Common myeloid progenitor, CD34-positive (primary cell): Measurements from ENCODE around the gene TMEM203. TPM values are rescaled to one million over a fixed set of nuclear protein-coding genes. Genes with fewer than 3 reads are reported as not detected.

Experiments used
- CTCF ChIA-PET: fragments of 350-600 bp; sonication (Branson Sonifier 250); formaldehyde crosslinking; loops from one replicate; lab custom pipeline; 2021; ENCODE audit warnings: antibody characterized with exemption; lab: Charles Lee
- POLR2A ChIA-PET: fragments of 350-600 bp; sonication (Branson Sonifier 250); formaldehyde crosslinking; loops from one replicate; lab custom pipeline; 2021; ENCODE audit warnings: antibody characterized with exemption; lab: Charles Lee
- DNase-seq, 3 donors: peaks; one replicate each; pipeline versions ENCODE4 v3.0.0 to v3.0.0-alpha.2; 2013
- H3K27ac ChIP-seq, 2 experiments: 1 replicate in 1 of 2; 2 replicates in 1 of 2; pipeline ENCODE4 v1.7.0; 2013; ENCODE audit warnings: inconsistent platforms in 2 of 2, low read length in 2 of 2, mild to moderate bottlenecking in 2 of 2, low read depth in 1 of 2, moderate library complexity in 1 of 2; ENCODE audit not compliant: severe bottlenecking in 2 of 2, insufficient read depth in 1 of 2, poor library complexity in 1 of 2
- H3K27me3 ChIP-seq, 5 experiments: replicated peaks in 2 of 5; 1 replicate in 3 of 5; 2 replicates in 2 of 5; pipeline versions ENCODE4 v1.6.1 to v1.7.0; 2013; ENCODE audit warnings: low read length in 4 of 5, mild to moderate bottlenecking in 2 of 5, moderate library complexity in 2 of 5, inconsistent platforms in 1 of 5; ENCODE audit not compliant: insufficient read depth in 5 of 5, control insufficient read depth in 4 of 5
- H3K36me3 ChIP-seq, 4 experiments: 1 replicate in 2 of 4; 2 replicates in 2 of 4; pipeline versions ENCODE4 v1.6.1 to v1.7.0; 2013; ENCODE audit warnings: low read length in 3 of 4, control low read depth in 1 of 4, mild to moderate bottlenecking in 1 of 4; ENCODE audit not compliant: control insufficient read depth in 4 of 4, insufficient read depth in 4 of 4
- H3K4me1 ChIP-seq, 4 experiments: 1 replicate in 3 of 4; 2 replicates in 1 of 4; pipeline versions ENCODE4 v1.6.1 to v1.7.1; 2013; ENCODE audit warnings: low read length in 3 of 4, mild to moderate bottlenecking in 3 of 4, control low read depth in 1 of 4, inconsistent platforms in 1 of 4, moderate library complexity in 1 of 4; ENCODE audit not compliant: control insufficient read depth in 4 of 4, insufficient read depth in 4 of 4; ENCODE audit errors: control extremely low read depth in 1 of 4
- H3K4me3 ChIP-seq, 7 experiments: 1 replicate in 4 of 7; 2 replicates in 3 of 7; pipeline versions ENCODE4 v1.5.1 to v1.7.0; 2013; ENCODE audit warnings: mild to moderate bottlenecking in 7 of 7, low read length in 6 of 7, moderate library complexity in 6 of 7, inconsistent platforms in 2 of 7, low read depth in 2 of 7, control low read depth in 1 of 7; ENCODE audit not compliant: insufficient read depth in 4 of 7, control insufficient read depth in 1 of 7; ENCODE audit errors: extremely low read depth in 1 of 7
- H3K9me3 ChIP-seq, 5 experiments: 1 replicate in 4 of 5; 2 replicates in 1 of 5; pipeline versions ENCODE4 v1.6.1 to v1.7.1; 2013; ENCODE audit warnings: low read length in 4 of 5, mild to moderate bottlenecking in 2 of 5, inconsistent platforms in 1 of 5, low read depth in 1 of 5, moderate library complexity in 1 of 5; ENCODE audit not compliant: control insufficient read depth in 4 of 5, insufficient read depth in 2 of 5; ENCODE audit errors: control extremely low read depth in 1 of 5
- WGBS: methylation state at CpG from one replicate; pipeline ENCODE4 v1.1.5; 2013; ENCODE audit not compliant: insufficient coverage; 5-methylcytosine and 5-hydroxymethylcytosine counted together
- polyA plus RNA-seq: library from polyadenylated mRNA; unstranded; fragments of 120-200 nt; gene quantifications from one replicate; pipeline ENCODE4 v1.2.1, GENCODE V29; 2013

TMEM203 gene
- polyA plus RNA-seq, result 15.9 TPM

- Histone ChIP-seq H3K36me3 (peaks cover 0 to 21% (median 7%) of the 10 kb centered on the region in 4 experiments), H3K27ac (peak within 1 kb of the TSS; percentile 85 to 93), H3K4me3 (peak within 1 kb of the TSS; percentile 74 to 94 (median 90)), H3K27me3 (no peaks in the 10 kb centered on the region), H3K4me1 (peaks cover 10 to 47% (median 35%) of the 10 kb centered on the region in 4 experiments), H3K9me3 (no peaks in the 10 kb centered on the region)
- ChIA-PET POLR2A (interaction anchor here (0.5 to 1.2 kb wide), 4 partner anchors 9 to 454 kb away, joined by 3 to 4 read pairs (median 4); partner anchors contain the start of genes ANAPC2 and SSNA1), CTCF (interaction anchor here (0.7 to 2.5 kb wide), 5 partner anchors 11 to 94 kb away, joined by 3 to 11 read pairs (median 5); partner anchors contain the start of gene RNF224)
- under 1% methylated on average over 96 of the region's 98 CpGs for WGBS
- DNase-seq, result peak; percentile 87 to 92 (median 92)
Observed at GRCh38 chr9:137205126-137206069, at the start of gene TMEM203, which contains the start of gene NDOR1. Gene TMEM203, minus strand, starts transcription at chr9:137205648. Its CDS starts 234 bp downstream, at chr9:137205414. Gene NDOR1, plus strand, starts transcription at chr9:137205700. Its CDS starts 78 bp downstream, at chr9:137205778.

GRCh38 chr9:137254624-137255447 lies 49.4 kb upstream of the TMEM203 start, which contains the start of gene NELFB:
Gene NELFB, plus strand, starts transcription at chr9:137255327.
- H3K36me3 ChIP-seq, result peaks cover 3 to 17% (median 14%) of the 10 kb centered on the region in 4 experiments
- 4% methylated on average over 89 of the region's 105 CpGs for WGBS
- peak; percentile 81 to 84 (median 83) for DNase-seq
- peaks cover 0 to 27% (median 25%) of the 10 kb centered on the region in 4 experiments for H3K4me1 ChIP-seq
- H3K27me3 ChIP-seq, result no peaks in the 10 kb centered on the region
- ChIA-PET POLR2A (interaction anchor here (1.8 to 2.7 kb wide), 3 partner anchors 10 to 15 kb away, joined by 6 to 14 read pairs (median 8); partner anchors contain the start of gene TUBB4B), CTCF (interaction anchor here (1.2 to 3.1 kb wide), 4 partner anchors 10 to 12 kb away, joined by 3 to 12 read pairs (median 9); no protein-coding TSS in a partner anchor)
- H3K27ac ChIP-seq, result peak within 1 kb of the TSS; percentile 15 to 76
- no peaks in the 10 kb centered on the region for H3K9me3 ChIP-seq
- peak within 1 kb of the TSS; percentile 72 to 94 (median 88) for H3K4me3 ChIP-seq

GRCh38 chr9:137253717-137254623 lies 48.5 kb upstream of the TMEM203 start:
- ChIA-PET CTCF (interaction anchor here (1.0 to 2.5 kb wide), 4 partner anchors 9 to 12 kb away, joined by 3 to 10 read pairs (median 6); no protein-coding TSS in a partner anchor), POLR2A (interaction anchor here (2.5 to 2.7 kb wide), 2 partner anchors 9 to 14 kb away, joined by 8 to 14 read pairs; partner anchors contain the start of gene TUBB4B)
- Histone ChIP-seq H3K9me3 (no peaks in the 10 kb centered on the region), H3K27me3 (no peaks in the 10 kb centered on the region), H3K36me3 (peaks cover 0 to 13% (median 12%) of the 10 kb centered on the region in 4 experiments), H3K4me3 (peak overlapping the region in 6 of 7 experiments; percentile 82 to 94 (median 89)), H3K4me1 (peaks cover 0 to 27% (median 25%) of the 10 kb centered on the region in 4 experiments), H3K27ac (peak overlapping the region in 1 of 2 experiments; percentile 68)
- WGBS, result 96% methylated on average over 20 of the region's 21 CpGs
- DNase-seq, result no peak

GRCh38 chr9:137252555-137253506 lies 47.4 kb upstream of the TMEM203 start:
- WGBS, result 91% methylated on average over 27 of the region's 35 CpGs
- CTCF ChIA-PET, result interaction anchor here (1.0 to 2.5 kb wide), 3 partner anchors 8 to 10 kb away, joined by 3 to 10 read pairs (median 8); no protein-coding TSS in a partner anchor

GRCh38 chr9:137251490-137252268 lies 46.2 kb upstream of the TMEM203 start:
- no peak for DNase-seq
- 97% methylated on average over 18 of the region's 22 CpGs for WGBS
- POLR2A ChIA-PET, result interaction anchor here (0.8 to 1.7 kb wide), 2 partner anchors 11 to 77 kb away, joined by 3 to 4 read pairs; partner anchors contain the start of gene TUBB4B
- H3K27ac ChIP-seq, result no peak overlapping the region
- CTCF ChIA-PET, result no interaction called here
- H3K4me3 ChIP-seq, result no peak overlapping the region
- H3K36me3 ChIP-seq, result peaks cover 0 to 6% (median 1%) of the 10 kb centered on the region in 4 experiments
- H3K4me1 ChIP-seq, result peaks cover 0 to 22% (median 22%) of the 10 kb centered on the region in 4 experiments
- H3K27me3 ChIP-seq, result no peaks in the 10 kb centered on the region
- no peaks in the 10 kb centered on the region for H3K9me3 ChIP-seq

More at GRCh38 chr9:137252555-137253506, 47.4 kb upstream of the TMEM203 start:
- Histone ChIP-seq H3K4me3 (no peak overlapping the region), H3K27ac (no peak overlapping the region), H3K9me3 (no peaks in the 10 kb centered on the region), H3K27me3 (no peaks in the 10 kb centered on the region), H3K36me3 (peaks cover 0 to 10% (median 4%) of the 10 kb centered on the region in 4 experiments), H3K4me1 (peaks cover 0 to 27% (median 25%) of the 10 kb centered on the region in 4 experiments)
- no peak for DNase-seq
- POLR2A ChIA-PET, result interaction anchor here (0.8 to 2.5 kb wide), 3 partner anchors 8 to 79 kb away, joined by 3 to 8 read pairs (median 4); partner anchors contain the start of gene TUBB4B
